Keratinocyte (primary cell): Measurements from ENCODE around the gene MIER2.

Source experiments
- EZH2 ChIP-seq: IDR thresholded peaks from one replicate; pipeline ENCODE4 v1.6.1; 2012; ENCODE audit warnings: inconsistent platforms, mild to moderate bottlenecking, low read length, moderate library complexity
- TF ChIP-seq, protein P1 (sequence below), 3 experiments: IDR thresholded peaks in 1 of 3; conservative IDR thresholded peaks in 1 of 3; optimal IDR thresholded peaks in 1 of 3; 2 replicates in 2 of 3; 3 replicates in 1 of 3; pipeline versions ENCODE3 to v1.5.1; 2011; ENCODE audit warnings: low read length in 3 of 3, mild to moderate bottlenecking in 3 of 3, moderate library complexity in 2 of 3, control low read depth in 1 of 3, inconsistent platforms in 1 of 3; ENCODE audit not compliant: insufficient read depth in 2 of 3; ENCODE audit errors: extremely low read depth in 1 of 3

DNA sequence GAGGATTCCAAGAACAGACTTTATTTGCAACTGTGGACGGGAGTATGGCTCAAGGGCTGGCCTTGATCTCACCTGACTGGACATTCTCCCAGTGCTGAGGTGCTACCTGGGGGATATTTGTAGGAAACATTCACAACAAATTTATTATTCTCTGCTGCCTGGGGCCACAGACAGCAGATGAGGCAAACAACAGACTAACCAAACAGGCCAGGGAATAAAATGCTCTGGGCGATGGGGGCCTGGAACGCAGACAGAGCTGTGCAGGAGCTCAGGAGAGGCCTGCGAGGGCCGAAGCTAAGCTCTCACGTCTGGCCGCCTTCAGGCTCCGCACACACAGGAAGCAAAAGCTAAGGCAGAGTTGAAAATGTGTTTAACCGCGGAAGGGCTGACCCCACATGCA, 61.2 kb downstream of the MIER2 start:
- TF ChIP-seq, protein P1, sequence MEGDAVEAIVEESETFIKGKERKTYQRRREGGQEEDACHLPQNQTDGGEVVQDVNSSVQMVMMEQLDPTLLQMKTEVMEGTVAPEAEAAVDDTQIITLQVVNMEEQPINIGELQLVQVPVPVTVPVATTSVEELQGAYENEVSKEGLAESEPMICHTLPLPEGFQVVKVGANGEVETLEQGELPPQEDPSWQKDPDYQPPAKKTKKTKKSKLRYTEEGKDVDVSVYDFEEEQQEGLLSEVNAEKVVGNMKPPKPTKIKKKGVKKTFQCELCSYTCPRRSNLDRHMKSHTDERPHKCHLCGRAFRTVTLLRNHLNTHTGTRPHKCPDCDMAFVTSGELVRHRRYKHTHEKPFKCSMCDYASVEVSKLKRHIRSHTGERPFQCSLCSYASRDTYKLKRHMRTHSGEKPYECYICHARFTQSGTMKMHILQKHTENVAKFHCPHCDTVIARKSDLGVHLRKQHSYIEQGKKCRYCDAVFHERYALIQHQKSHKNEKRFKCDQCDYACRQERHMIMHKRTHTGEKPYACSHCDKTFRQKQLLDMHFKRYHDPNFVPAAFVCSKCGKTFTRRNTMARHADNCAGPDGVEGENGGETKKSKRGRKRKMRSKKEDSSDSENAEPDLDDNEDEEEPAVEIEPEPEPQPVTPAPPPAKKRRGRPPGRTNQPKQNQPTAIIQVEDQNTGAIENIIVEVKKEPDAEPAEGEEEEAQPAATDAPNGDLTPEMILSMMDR (optimal IDR thresholded peaks at IDR 0.05 in 1 of 3, IDR thresholded peaks at IDR 0.05 in 1 of 3, conservative IDR thresholded peaks at IDR 0.05 in 1 of 3; ENCODE audit: extremely low read depth in 1 of 3, insufficient read depth in 2 of 3, low read length in 3 of 3): no peak
- TF ChIP-seq EZH2: no peak
